SU-DHL-6 (cell line): ENCODE data around the gene MLN.

Experiments used
- H2AFZ ChIP-seq: fragments of 200-600 bp; sonication (generic); 2 replicates; pipeline ENCODE4 v1.6.1; 2014; ENCODE audit warnings: low read depth, mild to moderate bottlenecking, moderate library complexity, mixed read lengths, antibody characterized with exemption, low read length; ENCODE audit not compliant: severe bottlenecking
- H3F3A ChIP-seq: fragments of 200-600 bp; shearing (Covaris generic); 2 replicates; pipeline ENCODE4 v1.6.0; 2016; ENCODE audit warnings: antibody characterized with exemption, mild to moderate bottlenecking; ENCODE audit not compliant: insufficient read depth
- H3K27ac ChIP-seq: fragments of 200-600 bp; sonication (generic); 2 replicates; pipeline ENCODE4 v1.5.1; 2016; ENCODE audit warnings: low read depth, mild to moderate bottlenecking, low read length, moderate library complexity, mixed read lengths
- H3K27me3 ChIP-seq: fragments of 200-600 bp; sonication (generic), shearing (Covaris generic); 2 replicates; pipeline ENCODE4 v1.6.0; 2014; ENCODE audit warnings: mild to moderate bottlenecking, low read length
- H3K36me3 ChIP-seq: fragments of 200-600 bp; sonication (generic); 2 replicates; pipeline ENCODE4 v1.6.1; 2014; ENCODE audit warnings: mild to moderate bottlenecking, low read length, mixed read lengths
- H3K4me2 ChIP-seq: fragments of 300-600, 200-600 bp; shearing (Covaris generic), sonication (generic); 2 replicates; pipeline ENCODE4 v1.6.0; 2014; ENCODE audit warnings: low read length, low read depth, mild to moderate bottlenecking; ENCODE audit not compliant: poor library complexity, severe bottlenecking
- H3K4me3 ChIP-seq: fragments of 200-600 bp; sonication (generic); 2 replicates; pipeline ENCODE4 v1.5.1; 2014; ENCODE audit warnings: antibody characterized with exemption, low read length, mild to moderate bottlenecking, mixed read lengths; ENCODE audit not compliant: insufficient read depth, poor library complexity, severe bottlenecking
- H3K79me2 ChIP-seq: fragments of 200-600 bp; sonication (generic); 2 replicates; pipeline ENCODE4 v1.6.1; 2014; ENCODE audit warnings: mild to moderate bottlenecking, low read length, moderate library complexity; ENCODE audit not compliant: insufficient read depth
- H3K9ac ChIP-seq: fragments of 200-600 bp; sonication (generic); 2 replicates; pipeline ENCODE4 v1.7.0; 2014; ENCODE audit warnings: mild to moderate bottlenecking, low read length
- H3K9me2 ChIP-seq: fragments of 200-600 bp; sonication (generic); replicated peaks from 2 replicates; pipeline ENCODE4 v1.6.1; 2014; ENCODE audit warnings: low read length; ENCODE audit not compliant: insufficient read depth
- H3K9me3 ChIP-seq: fragments of 200-600 bp; sonication (generic); 2 replicates; pipeline ENCODE4 v1.6.1; 2014; ENCODE audit warnings: low read length, mixed read lengths; ENCODE audit not compliant: insufficient read depth
- H4K20me1 ChIP-seq: fragments of 200-600 bp; sonication (generic); 2 replicates; pipeline ENCODE4 v1.6.1; 2014; ENCODE audit warnings: low read depth, mild to moderate bottlenecking, antibody characterized with exemption, low read length, moderate library complexity, mixed read lengths
- CTCF ChIP-seq: fragments of 200-600 bp; sonication (generic); IDR thresholded peaks from one replicate; pipeline ENCODE4 v1.5.1; 2017; ENCODE audit warnings: antibody characterized with exemption, mild to moderate bottlenecking, low read length, moderate library complexity; ENCODE audit not compliant: insufficient read depth, poor library complexity, severe bottlenecking
- EZH2phosphoT487 ChIP-seq: fragments of 200-600 bp; sonication (generic), shearing (Covaris generic); conservative IDR thresholded peaks from 2 replicates; pipeline ENCODE4 v1.6.1; 2018; ENCODE audit warnings: mild to moderate bottlenecking, antibody characterized with exemption, low read length, moderate library complexity, mixed read lengths

The MLN gene

GRCh38 chr6:33790910-33791309, 12.9 kb downstream of the MLN start:
- Histone ChIP-seq H3K9me3 (no peaks in the 10 kb centered on the region), H3K4me3 (no peak overlapping the region), H3K79me2 (peaks cover 22% of the 10 kb centered on the region)

GRCh38 chr6:33790379-33790778, 13.4 kb downstream of the MLN start:
- no peak overlapping the region for H3K4me2 ChIP-seq
- no peak overlapping the region for H3K27ac ChIP-seq

More at GRCh38 chr6:33790910-33791309, 12.9 kb downstream of the MLN start:
- no peaks in the 10 kb centered on the region for H3F3A ChIP-seq
- no peak for TF ChIP-seq CTCF
- TF ChIP-seq EZH2phosphoT487 = no peak
- H4K20me1 ChIP-seq = no peaks in the 10 kb centered on the region
- H3K36me3 ChIP-seq = no peaks in the 10 kb centered on the region
- H3K9me2 ChIP-seq = no peaks in the 10 kb centered on the region
- no peaks in the 10 kb centered on the region for H3K27me3 ChIP-seq
- no peak overlapping the region for H3K4me2 ChIP-seq
- H2AFZ ChIP-seq = no peak overlapping the region
- no peak overlapping the region for H3K9ac ChIP-seq
- H3K27ac ChIP-seq = no peak overlapping the region

DNA sequence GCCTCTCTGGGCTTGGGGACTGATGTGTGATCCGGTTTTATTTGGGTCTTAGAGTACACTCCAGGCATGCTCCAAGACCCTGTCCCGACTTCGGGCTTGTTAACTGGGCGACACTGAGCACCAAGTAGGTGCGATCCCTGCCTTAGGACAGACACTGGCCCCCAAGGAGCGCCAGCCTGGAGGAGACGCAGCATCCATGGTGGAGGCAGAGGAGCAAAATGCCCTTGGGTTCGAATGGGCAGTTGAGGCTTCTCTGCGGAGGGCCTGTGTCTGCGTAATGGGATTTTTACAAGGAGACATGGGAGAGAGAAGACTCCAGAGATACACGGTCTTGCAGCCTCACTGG, 14.3 kb downstream of the MLN start:
- no peaks in the 10 kb centered on the region for H3K36me3 ChIP-seq
- peak overlapping the region; percentile 90 for H3K4me3 ChIP-seq
- no peaks in the 10 kb centered on the region for H3K9me3 ChIP-seq
- no peaks in the 10 kb centered on the region for H3K9me2 ChIP-seq
- no peaks in the 10 kb centered on the region for H3F3A ChIP-seq
- no peaks in the 10 kb centered on the region for H4K20me1 ChIP-seq
- TF ChIP-seq CTCF (no peak), EZH2phosphoT487 (no peak)
- peaks cover 31% of the 10 kb centered on the region for H3K79me2 ChIP-seq
- peak overlapping the region; percentile 0 for H2AFZ ChIP-seq
- no peak overlapping the region for H3K9ac ChIP-seq
- H3K27ac ChIP-seq = no peak overlapping the region
- H3K4me2 ChIP-seq = peak overlapping the region; percentile 61
- no peaks in the 10 kb centered on the region for H3K27me3 ChIP-seq

More at GRCh38 chr6:33790379-33790778, 13.4 kb downstream of the MLN start:
- H3K9me2 ChIP-seq = no peaks in the 10 kb centered on the region
- no peaks in the 10 kb centered on the region for H3F3A ChIP-seq
- no peaks in the 10 kb centered on the region for H3K27me3 ChIP-seq
- no peaks in the 10 kb centered on the region for H3K9me3 ChIP-seq
- no peak overlapping the region for H2AFZ ChIP-seq
- no peak overlapping the region for H3K9ac ChIP-seq
- H3K79me2 ChIP-seq = peaks cover 27% of the 10 kb centered on the region
- H3K36me3 ChIP-seq = no peaks in the 10 kb centered on the region
- no peak overlapping the region for H3K4me3 ChIP-seq
- TF ChIP-seq CTCF (no peak), EZH2phosphoT487 (no peak)
- H4K20me1 ChIP-seq = no peaks in the 10 kb centered on the region
